T-helper 2 cell treated with Interferon-gamma antibody and Interleukin-4, amounts not matched to agents 5 μg/mL and 100 μg/mL, for 36 hours (primary cell): ENCODE results near the gene TNFRSF6B.
"Not testable (repeated sequence)": the region's sequence is repeated elsewhere in the genome, so short reads cannot be mapped to it uniquely, and the experiment has no call there.

Source experiments
- DNase-seq: peaks from one replicate; pipeline ENCODE4 v3.0.0; 2021; ENCODE audit warnings: low spot score
- H3K27ac Mint-ChIP-seq: one replicate; pipeline ENCODE4 v1.8.0; 2021; ENCODE audit warnings: mild to moderate bottlenecking, mixed read lengths
- H3K27me3 Mint-ChIP-seq: one replicate; pipeline ENCODE4 v1.8.0; 2021; ENCODE audit warnings: low read depth, mixed read lengths
- H3K36me3 Mint-ChIP-seq: one replicate; pipeline ENCODE4 v1.8.0; 2021; ENCODE audit warnings: low read depth, mixed read lengths
- H3K4me1 Mint-ChIP-seq: one replicate; pipeline ENCODE4 v1.8.0; 2021; ENCODE audit warnings: low read depth, mixed read lengths
- H3K4me3 Mint-ChIP-seq: one replicate; pipeline ENCODE4 v1.8.0; 2022; ENCODE audit warnings: mild to moderate bottlenecking, moderate library complexity, mixed read lengths
- H3K9me3 Mint-ChIP-seq: one replicate; pipeline ENCODE4 v1.8.0; 2021; ENCODE audit warnings: mixed read lengths

TNFRSF6B gene

DNA sequence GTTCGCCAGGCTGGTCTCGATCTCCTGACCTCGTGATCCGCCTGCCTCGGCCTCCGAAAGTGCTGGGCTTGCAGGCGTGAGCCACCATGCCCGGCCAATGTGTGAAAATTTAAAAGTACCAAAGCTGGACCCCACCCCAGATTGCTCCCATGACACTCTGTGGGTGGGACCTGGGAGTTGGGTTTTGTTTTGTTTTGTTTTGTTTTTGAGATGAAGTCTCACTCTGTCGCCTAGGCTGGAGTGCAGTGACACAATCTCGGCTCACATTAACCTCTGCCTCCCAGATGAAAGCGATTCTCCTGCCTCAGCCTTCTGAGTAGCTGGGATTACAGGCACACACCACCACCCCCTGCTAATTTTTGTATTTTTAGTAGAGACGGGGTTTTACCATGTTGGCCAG is 24.8 kb upstream of the TNFRSF6B start:
- not testable (repeated sequence) for H3K4me1 Mint-ChIP-seq, H3K4me3 Mint-ChIP-seq, DNase-seq, H3K9me3 Mint-ChIP-seq, H3K27ac Mint-ChIP-seq, H3K27me3 Mint-ChIP-seq
- H3K36me3 Mint-ChIP-seq = peaks cover 27% of the 10 kb centered on the region

DNA sequence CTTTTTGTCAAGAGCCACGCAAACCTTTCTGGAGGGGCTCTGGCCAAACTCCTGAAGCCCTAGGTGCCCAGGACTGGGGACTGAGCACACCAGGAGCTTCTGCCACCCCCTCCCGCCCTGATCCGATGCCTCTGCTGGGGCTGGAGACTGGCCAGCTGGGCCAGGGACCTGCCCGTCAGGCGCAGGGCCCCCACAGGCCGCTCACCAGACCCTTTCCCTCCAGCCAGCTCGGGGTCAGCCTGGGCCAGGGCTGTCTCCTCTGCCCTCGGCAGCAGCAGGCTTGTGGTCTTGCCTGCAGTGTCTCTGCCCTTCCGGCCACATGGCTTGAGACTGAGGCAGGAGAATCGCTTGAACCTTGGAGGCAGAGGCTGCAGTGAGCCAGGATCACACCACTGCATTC is 23.8 kb upstream of the TNFRSF6B start:
- Mint-ChIP-seq H3K4me1 (no peaks in the 10 kb centered on the region), H3K4me3 (no peak overlapping the region), H3K27me3 (no peaks in the 10 kb centered on the region), H3K36me3 (peaks cover 21% of the 10 kb centered on the region), H3K27ac (no peak overlapping the region), H3K9me3 (no peaks in the 10 kb centered on the region)
- no peak for DNase-seq

GRCh38 chr20:63673951-63674350 is 22.5 kb upstream of the TNFRSF6B start:
- no peak overlapping the region for H3K27ac Mint-ChIP-seq
- no peak for DNase-seq
- H3K4me1 Mint-ChIP-seq = no peaks in the 10 kb centered on the region
- H3K36me3 Mint-ChIP-seq = peaks cover 16% of the 10 kb centered on the region
- H3K4me3 Mint-ChIP-seq = no peak overlapping the region
- no peaks in the 10 kb centered on the region for H3K27me3 Mint-ChIP-seq
- H3K9me3 Mint-ChIP-seq = no peaks in the 10 kb centered on the region

GRCh38 chr20:63675681-63676368 is 20.6 kb upstream of the TNFRSF6B start:
- no peak overlapping the region for H3K4me3 Mint-ChIP-seq
- no peak overlapping the region for H3K27ac Mint-ChIP-seq

GRCh38 chr20:63678071-63678470 is 18.4 kb upstream of the TNFRSF6B start:
- H3K4me1 Mint-ChIP-seq = no peaks in the 10 kb centered on the region
- H3K36me3 Mint-ChIP-seq = peaks cover 11% of the 10 kb centered on the region
- DNase-seq = no peak
- H3K4me3 Mint-ChIP-seq = no peak overlapping the region
- no peaks in the 10 kb centered on the region for H3K27me3 Mint-ChIP-seq
- no peaks in the 10 kb centered on the region for H3K9me3 Mint-ChIP-seq
- H3K27ac Mint-ChIP-seq = no peak overlapping the region

More at GRCh38 chr20:63675681-63676368, 20.6 kb upstream of the TNFRSF6B start:
- peaks cover 11% of the 10 kb centered on the region for H3K36me3 Mint-ChIP-seq
- no peaks in the 10 kb centered on the region for H3K27me3 Mint-ChIP-seq
- DNase-seq = no peak
- H3K4me1 Mint-ChIP-seq = no peaks in the 10 kb centered on the region
- no peaks in the 10 kb centered on the region for H3K9me3 Mint-ChIP-seq

DNA sequence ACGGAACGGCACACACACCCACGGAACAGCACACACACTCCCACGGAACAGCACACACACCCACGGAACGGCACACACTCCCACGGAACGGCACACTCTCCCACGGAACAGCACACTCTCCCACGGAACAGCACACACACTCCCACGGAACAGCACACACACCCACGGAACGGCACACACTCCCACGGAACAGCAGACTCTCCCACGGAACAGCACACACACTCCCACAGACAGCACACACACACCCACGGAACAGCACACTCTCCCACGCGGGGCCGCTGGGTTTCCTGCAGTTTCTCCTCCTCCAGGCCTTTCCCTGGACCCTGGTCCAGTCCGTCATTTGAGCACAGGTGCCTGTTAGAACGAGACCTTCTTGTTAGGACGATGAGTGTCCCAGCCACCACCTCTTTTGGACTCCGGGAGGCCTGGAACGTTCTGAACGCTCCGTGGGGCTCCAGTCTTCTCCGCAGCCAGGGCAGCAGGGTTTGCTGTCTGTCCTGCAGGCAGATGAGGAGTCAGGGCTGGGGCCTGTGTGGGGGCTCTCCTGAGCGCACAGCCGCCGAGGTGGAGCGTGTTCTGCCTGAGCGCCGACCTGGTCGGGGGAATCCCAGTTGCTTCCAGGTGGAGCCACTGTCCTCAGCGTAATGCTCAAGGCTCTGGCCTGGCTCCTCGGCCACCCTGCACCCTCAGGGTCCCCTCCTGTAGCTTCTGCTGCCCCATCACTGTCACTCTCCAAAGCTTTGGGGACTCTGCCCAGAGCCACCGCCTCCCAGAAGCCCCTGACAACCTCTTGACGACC is 17.6 kb upstream of the TNFRSF6B start:
- peaks cover 12% of the 10 kb centered on the region for H3K36me3 Mint-ChIP-seq
- no peaks in the 10 kb centered on the region for H3K27me3 Mint-ChIP-seq
- no peak for DNase-seq
- H3K4me1 Mint-ChIP-seq = no peaks in the 10 kb centered on the region
- H3K4me3 Mint-ChIP-seq = no peak overlapping the region
- H3K27ac Mint-ChIP-seq = no peak overlapping the region
- H3K9me3 Mint-ChIP-seq = no peaks in the 10 kb centered on the region

DNA sequence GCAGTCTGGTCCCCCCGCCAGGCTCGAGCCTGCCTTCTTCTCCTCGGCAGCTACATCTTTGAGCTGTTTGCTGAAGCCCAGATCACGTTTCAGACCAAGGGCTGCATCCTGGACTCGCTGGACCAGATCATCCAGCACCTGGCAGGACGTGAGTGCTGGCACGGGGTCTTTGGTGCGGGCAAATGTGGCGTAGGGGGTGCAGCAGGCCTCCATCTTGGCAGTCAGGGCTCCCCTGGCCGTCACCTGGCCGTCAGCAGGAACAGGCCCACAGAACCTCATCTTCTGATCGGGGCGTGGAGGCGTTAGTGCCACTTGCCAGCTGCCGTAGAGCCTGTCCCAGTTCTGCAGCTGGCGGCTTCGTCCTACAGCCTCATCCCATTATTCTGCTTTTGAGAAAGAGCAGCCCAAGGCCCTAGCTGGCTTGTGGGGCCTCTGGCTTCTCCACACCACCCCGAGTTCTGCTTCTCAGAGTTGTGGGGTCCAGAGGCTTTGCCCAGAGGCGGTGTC is 16.6 kb upstream of the TNFRSF6B start:
- no peaks in the 10 kb centered on the region for H3K9me3 Mint-ChIP-seq
- no peak for DNase-seq
- H3K4me1 Mint-ChIP-seq = no peaks in the 10 kb centered on the region
- no peak overlapping the region for H3K27ac Mint-ChIP-seq
- H3K4me3 Mint-ChIP-seq = no peak overlapping the region
- H3K36me3 Mint-ChIP-seq = peaks cover 14% of the 10 kb centered on the region
- H3K27me3 Mint-ChIP-seq = no peaks in the 10 kb centered on the region

- peaks cover 14% of the 10 kb centered on the region for H3K36me3 Mint-ChIP-seq
- no peaks in the 10 kb centered on the region for H3K27me3 Mint-ChIP-seq
- no peaks in the 10 kb centered on the region for H3K4me1 Mint-ChIP-seq
- H3K4me3 Mint-ChIP-seq = no peak overlapping the region
- no peak for DNase-seq
- no peaks in the 10 kb centered on the region for H3K9me3 Mint-ChIP-seq
- no peak overlapping the region for H3K27ac Mint-ChIP-seq
These were observed 16.0 kb upstream of the TNFRSF6B start for GRCh38 chr20:63680427-63680826.

- Mint-ChIP-seq H3K4me3 (no peak overlapping the region), H3K27me3 (no peaks in the 10 kb centered on the region), H3K36me3 (peaks cover 9% of the 10 kb centered on the region), H3K9me3 (no peaks in the 10 kb centered on the region), H3K4me1 (no peaks in the 10 kb centered on the region), H3K27ac (no peak overlapping the region)
- no peak for DNase-seq
These were observed 15.4 kb upstream of the TNFRSF6B start for GRCh38 chr20:63680857-63681608.

- Mint-ChIP-seq H3K36me3 (peaks cover 5% of the 10 kb centered on the region), H3K4me1 (no peaks in the 10 kb centered on the region), H3K27me3 (no peaks in the 10 kb centered on the region), H3K4me3 (no peak overlapping the region), H3K9me3 (no peaks in the 10 kb centered on the region), H3K27ac (no peak overlapping the region)
- no peak for DNase-seq
These were observed 14.8 kb upstream of the TNFRSF6B start for GRCh38 chr20:63681609-63682142.

GRCh38 chr20:63682384-63683139 is 13.9 kb upstream of the TNFRSF6B start:
- Mint-ChIP-seq H3K4me3 (no peak overlapping the region), H3K27ac (no peak overlapping the region), H3K36me3 (peaks cover 5% of the 10 kb centered on the region), H3K27me3 (no peaks in the 10 kb centered on the region), H3K4me1 (no peaks in the 10 kb centered on the region), H3K9me3 (no peaks in the 10 kb centered on the region)
- DNase-seq = no peak

- Mint-ChIP-seq H3K9me3 (no peaks in the 10 kb centered on the region), H3K27ac (no peak overlapping the region), H3K4me3 (no peak overlapping the region), H3K4me1 (no peaks in the 10 kb centered on the region), H3K36me3 (peaks cover 3% of the 10 kb centered on the region), H3K27me3 (no peaks in the 10 kb centered on the region)
- no peak for DNase-seq
These were observed 11.0 kb upstream of the TNFRSF6B start for GRCh38 chr20:63685269-63686026.

GRCh38 chr20:63686094-63686491 is 10.4 kb upstream of the TNFRSF6B start:
- no peaks in the 10 kb centered on the region for H3K9me3 Mint-ChIP-seq
- no peaks in the 10 kb centered on the region for H3K4me1 Mint-ChIP-seq
- no peak overlapping the region for H3K27ac Mint-ChIP-seq
- DNase-seq = no peak
- H3K27me3 Mint-ChIP-seq = no peaks in the 10 kb centered on the region
- H3K4me3 Mint-ChIP-seq = no peak overlapping the region
- peaks cover 3% of the 10 kb centered on the region for H3K36me3 Mint-ChIP-seq
